ENCODE measurements around the gene TDRD5. TPM values are rescaled to one million over a fixed set of nuclear protein-coding genes. Genes with fewer than 3 reads are reported as not detected.

The TDRD5 gene
- total RNA-seq, 1 experiment from 2014 or later, result 0.66 TPM

DNA sequence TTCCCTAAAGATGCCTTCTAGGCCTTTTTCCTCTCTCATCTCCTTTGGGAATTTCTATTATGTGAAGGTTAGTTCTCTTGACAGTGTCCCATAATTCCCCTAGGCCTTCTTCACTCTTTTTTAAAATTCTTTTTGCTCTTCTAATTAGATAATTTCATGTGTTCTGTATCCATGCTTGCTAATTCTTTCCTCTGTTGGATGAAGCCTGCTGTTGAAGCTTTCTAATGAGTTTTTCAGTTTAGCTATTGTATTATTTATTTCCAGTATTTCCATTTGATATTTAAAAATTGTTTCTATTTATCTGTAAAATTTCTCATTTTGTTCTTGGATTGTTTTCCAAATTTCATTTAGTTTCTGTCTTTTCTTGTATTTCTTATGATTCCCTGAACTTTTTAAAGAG, 123.0 kb downstream of the TDRD5 start:
- CTCF ChIA-PET, result no interaction called here
- peaks cover 36% of the 10 kb centered on the region for H3K36me3 Mint-ChIP-seq
- H3K27ac Mint-ChIP-seq, result no peak overlapping the region
- no peaks in the 10 kb centered on the region for H3K4me1 Mint-ChIP-seq
- peaks cover 64% of the 10 kb centered on the region for H3K9me3 Mint-ChIP-seq
- POLR2A ChIA-PET, result no interaction called here
- no peak for ATAC-seq
- DNase-seq (ENCODE audit: low spot score), result no peak
- TF ChIP-seq EMX1 (CRISPR knock-in tag; IDR thresholded peaks at IDR 0.05), result no peak
- no peak for TF ChIP-seq FOXJ3 (CRISPR knock-in tag; IDR thresholded peaks at IDR 0.05; ENCODE audit: borderline replicate concordance)
- TF ChIP-seq ELF4 (CRISPR knock-in tag; IDR thresholded peaks at IDR 0.05; ENCODE audit: low read depth), result no peak
- TF ChIP-seq, protein P1, sequence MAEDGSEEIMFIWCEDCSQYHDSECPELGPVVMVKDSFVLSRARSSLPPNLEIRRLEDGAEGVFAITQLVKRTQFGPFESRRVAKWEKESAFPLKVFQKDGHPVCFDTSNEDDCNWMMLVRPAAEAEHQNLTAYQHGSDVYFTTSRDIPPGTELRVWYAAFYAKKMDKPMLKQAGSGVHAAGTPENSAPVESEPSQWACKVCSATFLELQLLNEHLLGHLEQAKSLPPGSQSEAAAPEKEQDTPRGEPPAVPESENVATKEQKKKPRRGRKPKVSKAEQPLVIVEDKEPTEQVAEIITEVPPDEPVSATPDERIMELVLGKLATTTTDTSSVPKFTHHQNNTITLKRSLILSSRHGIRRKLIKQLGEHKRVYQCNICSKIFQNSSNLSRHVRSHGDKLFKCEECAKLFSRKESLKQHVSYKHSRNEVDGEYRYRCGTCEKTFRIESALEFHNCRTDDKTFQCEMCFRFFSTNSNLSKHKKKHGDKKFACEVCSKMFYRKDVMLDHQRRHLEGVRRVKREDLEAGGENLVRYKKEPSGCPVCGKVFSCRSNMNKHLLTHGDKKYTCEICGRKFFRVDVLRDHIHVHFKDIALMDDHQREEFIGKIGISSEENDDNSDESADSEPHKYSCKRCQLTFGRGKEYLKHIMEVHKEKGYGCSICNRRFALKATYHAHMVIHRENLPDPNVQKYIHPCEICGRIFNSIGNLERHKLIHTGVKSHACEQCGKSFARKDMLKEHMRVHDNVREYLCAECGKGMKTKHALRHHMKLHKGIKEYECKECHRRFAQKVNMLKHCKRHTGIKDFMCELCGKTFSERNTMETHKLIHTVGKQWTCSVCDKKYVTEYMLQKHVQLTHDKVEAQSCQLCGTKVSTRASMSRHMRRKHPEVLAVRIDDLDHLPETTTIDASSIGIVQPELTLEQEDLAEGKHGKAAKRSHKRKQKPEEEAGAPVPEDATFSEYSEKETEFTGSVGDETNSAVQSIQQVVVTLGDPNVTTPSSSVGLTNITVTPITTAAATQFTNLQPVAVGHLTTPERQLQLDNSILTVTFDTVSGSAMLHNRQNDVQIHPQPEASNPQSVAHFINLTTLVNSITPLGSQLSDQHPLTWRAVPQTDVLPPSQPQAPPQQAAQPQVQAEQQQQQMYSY (CRISPR knock-in tag; IDR thresholded peaks at IDR 0.05), result no peak
- TF ChIP-seq NR2C2 (CRISPR knock-in tag; IDR thresholded peaks at IDR 0.05), result no peak
- no peak for TF ChIP-seq CREB1 (CRISPR knock-in tag; IDR thresholded peaks at IDR 0.05)
- no peak for TF ChIP-seq TEAD4 (CRISPR knock-in tag; IDR thresholded peaks at IDR 0.05)
- TF ChIP-seq, protein P2, sequence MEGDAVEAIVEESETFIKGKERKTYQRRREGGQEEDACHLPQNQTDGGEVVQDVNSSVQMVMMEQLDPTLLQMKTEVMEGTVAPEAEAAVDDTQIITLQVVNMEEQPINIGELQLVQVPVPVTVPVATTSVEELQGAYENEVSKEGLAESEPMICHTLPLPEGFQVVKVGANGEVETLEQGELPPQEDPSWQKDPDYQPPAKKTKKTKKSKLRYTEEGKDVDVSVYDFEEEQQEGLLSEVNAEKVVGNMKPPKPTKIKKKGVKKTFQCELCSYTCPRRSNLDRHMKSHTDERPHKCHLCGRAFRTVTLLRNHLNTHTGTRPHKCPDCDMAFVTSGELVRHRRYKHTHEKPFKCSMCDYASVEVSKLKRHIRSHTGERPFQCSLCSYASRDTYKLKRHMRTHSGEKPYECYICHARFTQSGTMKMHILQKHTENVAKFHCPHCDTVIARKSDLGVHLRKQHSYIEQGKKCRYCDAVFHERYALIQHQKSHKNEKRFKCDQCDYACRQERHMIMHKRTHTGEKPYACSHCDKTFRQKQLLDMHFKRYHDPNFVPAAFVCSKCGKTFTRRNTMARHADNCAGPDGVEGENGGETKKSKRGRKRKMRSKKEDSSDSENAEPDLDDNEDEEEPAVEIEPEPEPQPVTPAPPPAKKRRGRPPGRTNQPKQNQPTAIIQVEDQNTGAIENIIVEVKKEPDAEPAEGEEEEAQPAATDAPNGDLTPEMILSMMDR (IDR thresholded peaks at IDR 0.05), result no peak
- no peak for TF ChIP-seq MYBL2 (CRISPR knock-in tag; IDR thresholded peaks at IDR 0.05)
- TF ChIP-seq, protein P3, sequence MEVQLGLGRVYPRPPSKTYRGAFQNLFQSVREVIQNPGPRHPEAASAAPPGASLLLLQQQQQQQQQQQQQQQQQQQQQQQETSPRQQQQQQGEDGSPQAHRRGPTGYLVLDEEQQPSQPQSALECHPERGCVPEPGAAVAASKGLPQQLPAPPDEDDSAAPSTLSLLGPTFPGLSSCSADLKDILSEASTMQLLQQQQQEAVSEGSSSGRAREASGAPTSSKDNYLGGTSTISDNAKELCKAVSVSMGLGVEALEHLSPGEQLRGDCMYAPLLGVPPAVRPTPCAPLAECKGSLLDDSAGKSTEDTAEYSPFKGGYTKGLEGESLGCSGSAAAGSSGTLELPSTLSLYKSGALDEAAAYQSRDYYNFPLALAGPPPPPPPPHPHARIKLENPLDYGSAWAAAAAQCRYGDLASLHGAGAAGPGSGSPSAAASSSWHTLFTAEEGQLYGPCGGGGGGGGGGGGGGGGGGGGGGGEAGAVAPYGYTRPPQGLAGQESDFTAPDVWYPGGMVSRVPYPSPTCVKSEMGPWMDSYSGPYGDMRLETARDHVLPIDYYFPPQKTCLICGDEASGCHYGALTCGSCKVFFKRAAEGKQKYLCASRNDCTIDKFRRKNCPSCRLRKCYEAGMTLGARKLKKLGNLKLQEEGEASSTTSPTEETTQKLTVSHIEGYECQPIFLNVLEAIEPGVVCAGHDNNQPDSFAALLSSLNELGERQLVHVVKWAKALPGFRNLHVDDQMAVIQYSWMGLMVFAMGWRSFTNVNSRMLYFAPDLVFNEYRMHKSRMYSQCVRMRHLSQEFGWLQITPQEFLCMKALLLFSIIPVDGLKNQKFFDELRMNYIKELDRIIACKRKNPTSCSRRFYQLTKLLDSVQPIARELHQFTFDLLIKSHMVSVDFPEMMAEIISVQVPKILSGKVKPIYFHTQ (CRISPR knock-in tag; IDR thresholded peaks at IDR 0.05), result no peak
- TF ChIP-seq CREM (CRISPR knock-in tag; IDR thresholded peaks at IDR 0.05), result no peak
- TF ChIP-seq, protein P4, sequence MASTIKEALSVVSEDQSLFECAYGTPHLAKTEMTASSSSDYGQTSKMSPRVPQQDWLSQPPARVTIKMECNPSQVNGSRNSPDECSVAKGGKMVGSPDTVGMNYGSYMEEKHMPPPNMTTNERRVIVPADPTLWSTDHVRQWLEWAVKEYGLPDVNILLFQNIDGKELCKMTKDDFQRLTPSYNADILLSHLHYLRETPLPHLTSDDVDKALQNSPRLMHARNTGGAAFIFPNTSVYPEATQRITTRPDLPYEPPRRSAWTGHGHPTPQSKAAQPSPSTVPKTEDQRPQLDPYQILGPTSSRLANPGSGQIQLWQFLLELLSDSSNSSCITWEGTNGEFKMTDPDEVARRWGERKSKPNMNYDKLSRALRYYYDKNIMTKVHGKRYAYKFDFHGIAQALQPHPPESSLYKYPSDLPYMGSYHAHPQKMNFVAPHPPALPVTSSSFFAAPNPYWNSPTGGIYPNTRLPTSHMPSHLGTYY (CRISPR knock-in tag; IDR thresholded peaks at IDR 0.05), result no peak
- TF ChIP-seq GABPB1 (CRISPR knock-in tag; IDR thresholded peaks at IDR 0.05), result no peak
- no peak for TF ChIP-seq NFYB (CRISPR knock-in tag; conservative IDR thresholded peaks at IDR 0.05; ENCODE audit: low read depth)
- no peak for TF ChIP-seq ZNF232 (CRISPR knock-in tag; IDR thresholded peaks at IDR 0.05)
- H3K27me3 Mint-ChIP-seq (ENCODE audit: low read depth), result peaks cover 11% of the 10 kb centered on the region
- H3K4me3 Mint-ChIP-seq, result no peak overlapping the region

DNA sequence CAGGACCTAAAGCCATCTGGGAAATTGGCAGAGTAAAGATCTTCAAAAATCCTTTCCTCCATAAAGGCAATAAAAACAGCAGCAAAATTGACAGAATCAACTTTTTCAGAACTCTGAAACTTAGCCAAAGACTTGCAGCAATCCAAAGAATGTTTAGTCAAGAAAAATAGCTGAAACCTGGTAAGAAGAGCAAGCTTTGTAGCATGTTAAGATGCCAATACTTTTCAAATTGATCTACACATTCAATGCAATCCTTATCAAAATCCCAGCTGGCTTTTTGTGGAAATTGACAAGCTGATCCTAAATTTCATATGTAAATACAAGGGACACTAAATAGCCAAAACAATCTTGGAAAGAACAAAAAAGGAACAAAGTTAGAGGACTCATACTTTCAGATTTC, 127.6 kb downstream of the TDRD5 start:
- CTCF ChIA-PET, result no interaction called here

More for the DNA sequence above, 127.6 kb downstream of the TDRD5 start:
- peaks cover 11% of the 10 kb centered on the region for H3K27me3 Mint-ChIP-seq (ENCODE audit: low read depth)
- H3K36me3 Mint-ChIP-seq, result peaks cover 29% of the 10 kb centered on the region
- H3K4me3 Mint-ChIP-seq, result no peak overlapping the region
- ATAC-seq, result no peak
- POLR2A ChIA-PET, result no interaction called here
- no peak for DNase-seq (ENCODE audit: low spot score)
- peaks cover 70% of the 10 kb centered on the region for H3K9me3 Mint-ChIP-seq
- no peak overlapping the region for H3K27ac Mint-ChIP-seq
- no peaks in the 10 kb centered on the region for H3K4me1 Mint-ChIP-seq
- TF ChIP-seq, protein P5, sequence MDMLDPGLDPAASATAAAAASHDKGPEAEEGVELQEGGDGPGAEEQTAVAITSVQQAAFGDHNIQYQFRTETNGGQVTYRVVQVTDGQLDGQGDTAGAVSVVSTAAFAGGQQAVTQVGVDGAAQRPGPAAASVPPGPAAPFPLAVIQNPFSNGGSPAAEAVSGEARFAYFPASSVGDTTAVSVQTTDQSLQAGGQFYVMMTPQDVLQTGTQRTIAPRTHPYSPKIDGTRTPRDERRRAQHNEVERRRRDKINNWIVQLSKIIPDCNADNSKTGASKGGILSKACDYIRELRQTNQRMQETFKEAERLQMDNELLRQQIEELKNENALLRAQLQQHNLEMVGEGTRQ (CRISPR knock-in tag; IDR thresholded peaks at IDR 0.05), result no peak
- TF ChIP-seq GABPB1 (CRISPR knock-in tag; IDR thresholded peaks at IDR 0.05) (no peak), CREB1 (CRISPR knock-in tag; IDR thresholded peaks at IDR 0.05) (no peak), SP1 (CRISPR knock-in tag; conservative IDR thresholded peaks at IDR 0.05) (no peak), SMAD4 (CRISPR knock-in tag; IDR thresholded peaks at IDR 0.05) (no peak), TEAD1 (CRISPR knock-in tag; IDR thresholded peaks at IDR 0.05) (no peak), ZNF416 (CRISPR knock-in tag; IDR thresholded peaks at IDR 0.05) (no peak)
- TF ChIP-seq, protein P6, sequence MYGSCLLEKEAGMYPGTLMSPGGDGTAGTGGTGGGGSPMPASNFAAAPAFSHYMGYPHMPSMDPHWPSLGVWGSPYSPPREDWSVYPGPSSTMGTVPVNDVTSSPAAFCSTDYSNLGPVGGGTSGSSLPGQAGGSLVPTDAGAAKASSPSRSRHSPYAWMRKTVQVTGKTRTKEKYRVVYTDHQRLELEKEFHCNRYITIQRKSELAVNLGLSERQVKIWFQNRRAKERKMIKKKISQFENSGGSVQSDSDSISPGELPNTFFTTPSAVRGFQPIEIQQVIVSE (CRISPR knock-in tag; IDR thresholded peaks at IDR 0.05; ENCODE audit: borderline replicate concordance), result no peak
- TF ChIP-seq, protein P2 (IDR thresholded peaks at IDR 0.05), result no peak

Data from WTC11 (cell line).